ENCODE results near the gene ARRB2.

ARRB2 gene

DNA sequence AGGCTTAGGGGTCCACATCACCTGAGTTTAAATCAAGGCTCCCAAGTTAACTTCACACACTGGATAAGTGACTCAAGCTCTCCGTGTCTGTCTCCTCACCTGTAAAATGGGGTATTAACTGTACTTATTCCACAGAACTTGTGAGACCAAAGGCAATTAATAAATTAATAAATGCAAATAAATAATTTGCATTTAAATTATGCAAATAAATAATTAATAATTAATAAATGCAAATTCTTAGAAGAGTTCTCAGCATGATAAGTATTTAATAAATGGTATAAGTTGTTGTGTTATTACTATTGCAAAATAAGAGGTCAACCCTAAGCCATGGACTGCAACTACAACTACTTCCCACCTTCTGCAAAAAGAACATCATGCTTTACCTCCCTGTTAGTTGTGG lies 43.0 kb downstream of the ARRB2 start:
- DNase-seq (ENCODE audit: low read depth, low spot score) = no peak

GRCh38 chr17:4759776-4760236 lies 49.4 kb downstream of the ARRB2 start:
- no peak for DNase-seq (ENCODE audit: low read depth, low spot score)

GRCh38 chr17:4764595-4764994 lies 54.2 kb downstream of the ARRB2 start:
- DNase-seq (ENCODE audit: low read depth, low spot score) = no peak

DNA sequence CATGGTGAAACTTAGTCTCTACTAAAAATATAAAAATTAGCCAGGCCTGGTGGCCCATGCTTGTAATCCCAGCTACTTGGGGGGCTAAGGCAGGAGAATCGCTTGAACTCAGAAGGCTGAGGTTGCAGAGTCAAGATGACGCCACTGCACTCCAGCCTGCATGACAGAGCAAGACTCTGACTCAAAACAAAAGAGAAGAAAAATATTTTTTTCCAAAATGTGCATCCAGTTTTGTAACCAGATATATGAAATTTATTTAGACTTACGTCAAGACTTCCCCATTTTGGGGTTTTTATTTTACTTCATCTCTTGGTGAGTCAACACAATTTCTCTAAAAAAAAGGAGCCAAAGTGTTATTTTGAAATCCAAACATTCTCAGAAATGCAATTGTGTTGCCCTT lies 55.8 kb downstream of the ARRB2 start:
- DNase-seq (ENCODE audit: low read depth, low spot score) = no peak

- no peak for DNase-seq (ENCODE audit: low read depth, low spot score)
These were observed 56.3 kb downstream of the ARRB2 start for GRCh38 chr17:4766723-4767122.

DNA sequence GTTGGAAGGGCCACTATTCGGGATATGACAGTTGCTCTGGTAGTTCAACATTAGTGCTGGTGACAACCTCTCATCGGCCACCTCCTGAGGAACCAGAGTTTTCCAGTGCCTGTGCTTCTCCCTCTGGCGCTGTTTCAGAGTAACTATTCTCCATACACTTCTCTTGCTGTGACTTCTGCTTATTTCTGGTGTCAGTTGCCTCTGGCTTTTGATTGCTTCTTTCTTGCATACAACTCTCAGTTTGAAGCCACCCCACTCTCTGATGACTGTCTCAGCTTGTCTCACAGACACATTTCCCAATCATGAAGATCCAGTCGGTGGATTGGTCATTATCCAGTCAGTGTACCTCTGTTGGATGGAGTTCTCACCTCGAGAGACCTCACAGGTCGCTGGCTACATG lies 57.9 kb downstream of the ARRB2 start:
- no peak for DNase-seq (ENCODE audit: low read depth, low spot score)

- no peak for DNase-seq (ENCODE audit: low read depth, low spot score)
These were observed 59.2 kb downstream of the ARRB2 start for GRCh38 chr17:4769628-4770027.

Data from smooth muscle cell of the brain vasculature (primary cell).